Ascending aorta (tissue), 2 donors: ENCODE measurements around the gene SATL1. TPM values are rescaled to one million over a fixed set of nuclear protein-coding genes. Genes with fewer than 3 reads are reported as not detected.
"Not testable (repeated sequence)": the region's sequence is repeated elsewhere in the genome, so short reads cannot be mapped to it uniquely, and the experiment has no call there.

Experiments
- DNase-seq, 2 donors: peaks; one replicate each; pipeline ENCODE4 v3.0.0-alpha.2; 2019; ENCODE audit warnings: low spot score in 2 of 2
- H3K27ac ChIP-seq, 2 donors: fragments of 200-600 bp; sonication (generic); one replicate each; pipeline ENCODE4 v1.5.1; 2016 to 2017; ENCODE audit warnings: mild to moderate bottlenecking in 1 of 2
- H3K27me3 ChIP-seq: fragments of 200-600 bp; sonication (generic); one replicate; pipeline ENCODE4 v1.5.1; 2017
- H3K36me3 ChIP-seq, 2 donors: fragments of 200-600 bp; sonication (generic); one replicate each; pipeline ENCODE4 v1.5.1; 2016
- H3K4me1 ChIP-seq, 2 donors: fragments of 200-600 bp; sonication (generic); one replicate each; pipeline ENCODE4 v1.5.1; 2016 to 2017; ENCODE audit warnings: mild to moderate bottlenecking in 1 of 2
- H3K4me3 ChIP-seq, 2 donors: fragments of 200-600 bp; sonication (generic); one replicate each; pipeline ENCODE4 v1.5.1; 2016 to 2017; ENCODE audit warnings: mild to moderate bottlenecking in 1 of 2
- H3K9me3 ChIP-seq, 2 donors: fragments of 200-600 bp; sonication (generic); one replicate each; pipeline ENCODE4 v1.5.1; 2016
- CTCF ChIP-seq, 3 experiments: fragments of 200-600 bp in 2 of 3; fragments of 450-650 bp in 1 of 3; sonication (generic) in 2 of 3; IDR thresholded peaks; one replicate each; pipeline ENCODE4 v1.5.1; 2016 to 2019; ENCODE audit warnings: antibody characterized with exemption in 3 of 3, mild to moderate bottlenecking in 1 of 3, moderate library complexity in 1 of 3
- intact Hi-C: fragments of 100-400 bp; cut with DNase I; formaldehyde crosslinking; loops from one replicate; pipeline ENCODE4 v1.15.1; 2023
- total RNA-seq: library from RNA; depleted of rRNA; stranded (reverse); fragments of >200 nt; gene quantifications from one replicate; pipeline ENCODE4 v1.1.0, GENCODE V29; 2016

SATL1 gene
- not detected for total RNA-seq

DNA sequence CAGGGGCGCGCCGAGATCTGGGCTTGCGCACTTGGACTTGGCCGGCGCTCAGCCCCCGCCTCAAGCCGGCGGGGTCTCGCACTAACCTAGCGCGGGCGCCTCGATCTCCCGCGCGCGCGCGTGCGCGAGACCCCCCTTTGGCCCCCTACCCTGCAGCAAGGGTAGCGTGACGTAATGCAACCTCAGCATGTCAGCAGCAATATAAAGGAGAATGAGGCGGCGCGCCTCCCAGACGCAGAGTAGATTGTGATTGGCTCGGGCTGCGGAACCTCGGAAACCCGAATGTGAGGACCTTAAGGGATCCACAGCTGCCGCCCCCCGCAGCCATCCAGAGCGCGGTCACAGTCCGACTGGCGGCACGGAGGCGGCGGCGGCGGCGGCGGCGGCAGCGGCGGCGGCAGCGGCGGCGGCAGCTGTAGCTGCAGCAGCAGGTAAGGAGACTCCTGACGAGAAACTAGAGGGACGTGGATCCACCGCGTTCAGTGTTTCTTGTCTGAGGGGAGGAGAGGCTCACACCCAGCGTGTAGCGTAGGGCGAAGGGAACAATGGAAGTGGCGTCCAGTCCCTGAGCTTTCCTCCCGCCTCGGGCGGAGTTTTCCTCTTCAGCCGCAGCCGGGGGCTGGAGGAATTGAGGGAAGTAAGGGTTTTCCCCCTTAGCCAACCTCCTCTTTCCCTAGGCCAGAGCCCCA, at the start of gene SATL1, which contains the start of gene ZNF711:
Gene SATL1 (minus strand): TSS at position 19 of the 689 bp plus-strand sequence. CDS start 134,811 bp downstream, outside the sequence.
Gene ZNF711 (plus strand): TSS at position 231 of the 689 bp plus-strand sequence. CDS start 3,582 bp downstream, outside the sequence.
- no peaks in the 10 kb centered on the region for H3K27me3 ChIP-seq
- H3K27ac ChIP-seq: peak within 1 kb of the TSS; percentile 8 to 41
- intact Hi-C loops: no loop called here
- H3K4me1 ChIP-seq: peaks cover 0 to 4% of the 10 kb centered on the region in 2 donors
- H3K36me3 ChIP-seq: no peaks in the 10 kb centered on the region
- peak in 1 of 2 donors; percentile 68 for DNase-seq
- H3K9me3 ChIP-seq: no peaks in the 10 kb centered on the region
- peak within 1 kb of the TSS; percentile 50 to 72 for H3K4me3 ChIP-seq
- TF ChIP-seq CTCF (IDR thresholded peaks at IDR 0.05): no peak

DNA sequence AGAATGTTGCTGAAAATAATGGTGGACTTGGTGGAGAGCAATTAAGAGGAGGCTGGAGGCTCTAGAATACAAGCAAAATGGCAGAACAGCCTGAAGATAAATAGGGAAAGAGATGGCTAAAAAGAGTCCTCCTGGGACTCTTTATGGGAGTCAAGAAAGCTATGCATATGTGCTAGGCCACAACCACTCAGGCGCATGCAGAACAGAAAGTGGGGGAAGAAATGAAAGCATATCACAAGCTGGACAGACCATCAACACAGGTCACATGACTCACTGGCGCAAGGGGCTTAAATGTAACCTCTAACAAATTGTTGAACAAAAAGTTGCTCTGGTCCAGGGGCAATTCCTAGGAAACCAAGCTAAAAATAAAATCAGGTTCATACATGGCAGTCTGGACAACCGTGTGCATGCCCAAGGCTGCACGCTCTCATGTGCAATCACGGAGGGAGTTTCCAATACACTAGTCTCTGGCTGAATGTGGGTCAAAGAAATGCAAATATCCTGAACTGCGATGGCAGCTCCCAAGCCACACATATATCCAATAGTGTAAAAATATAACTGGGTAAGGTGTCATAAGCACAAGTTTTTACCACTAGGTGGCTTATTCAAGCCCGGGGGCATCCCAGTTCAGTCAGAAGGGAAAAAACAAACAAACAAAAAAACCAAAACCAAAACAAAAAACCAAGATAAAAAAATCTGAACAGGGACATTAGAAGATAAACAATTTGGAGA, 45.6 kb upstream of the SATL1 start:
- Histone ChIP-seq H3K27ac (no peak overlapping the region), H3K9me3 (no peaks in the 10 kb centered on the region), H3K4me3 (no peak overlapping the region), H3K4me1 (no peaks in the 10 kb centered on the region), H3K36me3 (no peaks in the 10 kb centered on the region), H3K27me3 (no peaks in the 10 kb centered on the region)
- DNase-seq: no peak
- no peak for TF ChIP-seq CTCF (IDR thresholded peaks at IDR 0.05)
- intact Hi-C loops: no loop called here

GRCh38 chrX:85285286-85285685, 41.7 kb upstream of the SATL1 start:
- H3K27me3 ChIP-seq, H3K36me3 ChIP-seq, DNase-seq, H3K4me1 ChIP-seq, intact Hi-C loops, H3K4me3 ChIP-seq, H3K9me3 ChIP-seq, H3K27ac ChIP-seq: not testable (repeated sequence)

DNA sequence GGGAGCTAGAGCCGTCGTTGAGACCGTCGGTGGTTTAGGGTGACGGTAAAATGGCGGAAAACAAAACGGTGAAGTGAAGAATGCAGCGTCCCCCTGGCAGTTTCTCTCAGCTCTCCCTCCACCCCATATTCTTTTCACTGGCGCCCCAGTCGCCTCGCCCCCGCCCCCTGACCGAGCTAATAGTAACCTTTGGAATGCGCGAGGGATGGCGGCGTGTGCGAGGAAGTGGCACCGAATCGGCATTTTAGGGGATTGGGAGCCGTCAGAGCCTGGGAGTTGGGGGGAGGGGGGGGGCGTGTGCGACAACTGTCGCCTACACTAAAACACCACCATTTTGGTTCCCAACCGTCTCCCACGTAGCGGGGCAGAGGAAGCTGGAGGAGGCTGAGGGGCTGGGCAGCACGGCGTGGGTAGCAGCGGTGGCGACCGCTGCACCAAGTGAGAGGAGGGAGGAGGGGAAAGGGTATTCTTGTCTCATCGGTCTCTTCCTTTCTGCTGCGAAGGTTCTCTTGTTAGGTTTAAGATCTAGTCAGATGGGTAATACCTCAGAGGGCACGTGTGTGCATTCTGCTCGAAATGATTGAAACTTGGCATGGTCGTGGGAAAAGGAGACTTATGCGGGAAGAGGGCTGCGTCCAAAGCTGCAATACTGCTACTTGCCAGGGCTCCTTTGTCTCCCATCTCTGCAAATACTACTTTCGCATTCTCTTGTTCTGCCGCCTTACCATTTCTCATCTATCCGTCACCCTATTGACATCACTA, 1.1 kb upstream of the SATL1 start:
- no peak for DNase-seq
- Histone ChIP-seq H3K27me3 (no peaks in the 10 kb centered on the region), H3K4me3 (peak overlapping the region; percentile 50 to 72), H3K27ac (peak overlapping the region; percentile 8 to 41), H3K4me1 (peaks cover 0 to 4% of the 10 kb centered on the region in 2 donors), H3K9me3 (no peaks in the 10 kb centered on the region), H3K36me3 (no peaks in the 10 kb centered on the region)
- no peak for TF ChIP-seq CTCF (IDR thresholded peaks at IDR 0.05)
- intact Hi-C loops: no loop called here

GRCh38 chrX:85243155-85243554, 424 bp downstream of the SATL1 start:
- no peaks in the 10 kb centered on the region for H3K27me3 ChIP-seq
- no peak overlapping the region for H3K27ac ChIP-seq
- no peak for DNase-seq
- H3K4me3 ChIP-seq: peak overlapping the region; percentile 50 to 72
- peaks cover 0 to 4% of the 10 kb centered on the region in 2 donors for H3K4me1 ChIP-seq
- H3K9me3 ChIP-seq: no peaks in the 10 kb centered on the region
- TF ChIP-seq CTCF (IDR thresholded peaks at IDR 0.05): no peak
- intact Hi-C loops: no loop called here
- H3K36me3 ChIP-seq: no peaks in the 10 kb centered on the region
